ENCODE results near the gene MYO16.

The MYO16 gene

DNA sequence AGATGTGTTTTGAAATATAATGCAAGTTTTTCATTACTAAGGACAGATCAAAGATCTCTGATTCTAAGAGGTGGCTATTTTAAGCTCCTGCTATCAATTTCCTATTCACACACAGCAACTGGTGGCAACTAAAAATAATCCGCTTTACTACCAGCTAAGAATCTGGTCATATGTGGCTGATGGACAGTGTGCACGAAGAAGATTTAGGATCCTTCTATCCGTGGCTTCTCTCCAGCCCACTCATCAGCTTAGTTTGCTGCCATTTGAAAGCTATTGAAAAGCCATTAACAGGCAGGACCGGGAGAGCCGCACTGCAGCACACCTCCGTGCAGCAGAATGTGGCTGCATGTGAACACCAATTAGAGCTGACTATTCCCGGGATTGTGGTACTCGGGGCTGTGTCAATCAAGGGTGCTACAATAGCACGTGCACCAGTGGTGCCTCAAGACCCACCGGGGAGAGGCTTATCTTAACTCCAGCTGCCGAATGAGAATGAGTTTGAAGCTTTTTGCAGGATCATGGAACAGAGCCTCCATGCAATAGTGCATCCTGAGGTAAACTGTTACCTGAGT is at the start of gene MYO16:
Gene MYO16 (plus strand): TSS at position 431 of the 572 bp plus-strand sequence. CDS start 234 bp downstream, outside the sequence.
- no peak for ATAC-seq

DNA sequence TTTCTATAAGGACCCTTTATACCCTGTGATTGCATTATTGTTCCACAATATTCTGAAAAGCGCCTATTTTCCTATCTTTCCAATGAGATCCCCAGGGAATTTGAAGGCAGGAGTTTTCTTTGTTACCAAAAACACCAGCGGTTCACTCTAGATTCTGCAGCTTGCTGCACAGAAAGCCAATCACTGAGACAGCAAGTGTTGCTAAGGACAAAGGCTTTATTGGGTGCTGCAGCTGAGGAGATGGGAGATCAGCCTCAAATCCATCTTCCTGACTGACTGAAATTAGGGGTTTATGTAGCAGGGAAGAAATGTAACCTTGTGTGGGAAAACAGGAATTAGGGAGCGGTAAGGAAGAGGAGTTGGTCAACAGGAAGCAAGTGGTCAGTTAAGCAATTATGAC is 42.6 kb upstream of the MYO16 start:
- ATAC-seq = no peak

DNA sequence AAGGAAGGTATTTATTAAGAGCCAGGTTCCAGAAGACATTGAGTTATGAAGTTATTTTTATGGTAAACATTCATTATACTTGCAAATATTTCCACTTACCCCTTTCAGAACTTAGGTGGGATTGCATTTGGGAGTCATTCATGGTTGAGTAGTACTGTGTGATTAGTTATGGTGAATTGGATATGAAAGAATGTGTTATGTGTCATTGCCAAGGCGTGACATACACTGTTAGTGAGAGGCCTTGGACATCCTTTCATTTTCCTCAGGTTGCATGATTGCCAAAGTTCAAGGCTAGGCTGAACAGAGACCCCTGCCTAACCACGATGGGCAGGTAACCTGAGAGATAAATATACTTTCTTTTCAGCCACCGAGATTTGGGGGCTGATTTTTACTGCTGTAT is 40.9 kb upstream of the MYO16 start:
- no peak for ATAC-seq

DNA sequence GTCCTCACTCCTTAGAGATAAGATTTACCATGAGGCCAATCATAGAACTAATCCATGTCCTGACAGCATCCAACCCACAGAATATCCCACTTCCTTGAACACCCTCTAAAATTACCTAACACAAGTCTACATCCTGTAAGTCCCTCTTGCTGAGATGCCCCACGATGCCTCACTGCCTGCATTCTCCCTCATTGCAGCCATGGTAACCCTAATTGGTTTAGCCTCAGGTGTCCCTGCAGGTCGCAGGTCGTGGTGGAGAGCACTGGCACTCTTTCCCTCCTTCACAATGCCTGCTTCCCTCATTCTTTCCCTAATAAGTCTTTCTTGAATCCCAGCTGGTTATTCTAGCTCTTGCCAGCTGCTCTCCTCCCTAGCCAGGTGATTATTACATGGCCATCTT is 35.3 kb upstream of the MYO16 start:
- ATAC-seq = no peak

DNA sequence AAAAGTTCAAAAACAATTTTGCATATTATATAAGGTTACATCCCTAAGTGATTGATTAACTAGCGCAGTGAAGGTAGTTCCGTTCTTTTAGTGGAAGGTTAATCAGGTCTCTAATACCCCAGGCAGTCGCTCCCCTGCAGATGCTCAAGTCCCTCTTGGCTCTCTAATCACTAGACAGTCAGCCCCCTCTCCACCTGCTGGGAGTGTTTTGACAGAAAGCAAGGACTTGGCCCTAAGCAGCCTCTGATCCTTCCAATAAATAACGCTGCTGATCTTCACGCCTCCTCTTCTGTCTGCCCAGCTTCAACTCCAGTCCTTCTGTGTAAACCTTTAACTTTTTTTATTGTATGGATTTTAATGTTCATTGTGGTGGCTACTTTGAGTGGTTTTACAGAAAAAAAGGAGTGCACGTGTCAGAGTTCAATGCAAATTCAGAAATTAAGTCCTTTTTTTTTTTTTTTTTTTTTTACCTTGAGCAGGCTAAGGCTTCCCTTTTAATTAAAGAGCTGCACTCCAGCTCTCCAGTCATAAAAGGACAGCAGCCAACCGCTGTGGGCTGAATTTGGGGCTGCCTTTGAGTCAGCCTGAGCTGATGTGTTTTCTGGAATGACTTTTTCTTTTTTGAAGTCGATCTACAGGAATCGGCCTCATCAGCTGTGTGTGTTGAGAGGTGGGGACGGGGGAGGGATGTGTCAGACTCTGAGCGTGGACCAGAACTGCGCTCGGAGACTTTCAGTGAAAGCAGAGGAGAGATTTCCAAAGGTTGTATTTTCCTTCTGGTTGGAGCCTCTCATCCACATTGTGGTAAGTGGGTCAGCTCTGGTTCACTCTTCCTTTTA is 33.8 kb upstream of the MYO16 start:
- ATAC-seq = peak in 1 of 2 donors; percentile 51

DNA sequence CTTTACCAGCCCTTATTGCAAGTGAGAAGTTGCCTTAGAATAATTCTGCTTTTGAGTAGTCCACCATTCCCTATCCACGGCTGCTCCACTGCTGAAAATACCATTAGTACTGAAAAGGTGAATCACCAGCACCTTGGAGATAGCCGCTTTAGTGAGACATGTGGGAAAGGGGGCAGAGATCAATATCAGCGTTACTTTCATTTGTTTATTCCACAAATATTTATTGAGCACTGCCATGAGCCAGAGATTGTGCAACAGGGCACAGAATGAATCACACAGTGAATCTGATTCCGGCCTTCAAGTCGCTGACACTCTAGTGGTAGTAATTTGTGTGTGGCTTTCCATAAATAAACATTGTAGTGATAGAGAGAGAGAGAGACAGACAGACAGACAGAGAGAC is 31.5 kb upstream of the MYO16 start:
- no peak for ATAC-seq

DNA sequence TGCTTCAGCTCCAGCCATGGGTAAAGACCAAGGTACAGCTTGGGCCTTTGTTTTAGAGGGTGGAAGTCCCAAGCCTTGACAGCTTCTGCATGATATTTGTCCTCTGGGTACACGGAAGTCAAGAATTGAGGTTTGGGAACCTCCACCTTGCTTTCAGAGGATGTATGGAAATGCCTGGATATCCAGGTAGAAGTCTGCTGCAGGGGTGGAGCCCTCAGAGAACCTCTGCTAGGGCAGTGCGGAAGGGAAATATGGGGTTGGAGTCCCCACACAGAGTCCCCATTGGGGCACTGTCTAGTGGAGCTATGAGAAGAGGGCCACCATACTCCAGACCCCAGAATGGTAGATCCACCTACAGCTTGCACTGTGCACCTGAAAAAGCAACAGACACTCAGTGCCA is 23.0 kb upstream of the MYO16 start:
- ATAC-seq = no peak

DNA sequence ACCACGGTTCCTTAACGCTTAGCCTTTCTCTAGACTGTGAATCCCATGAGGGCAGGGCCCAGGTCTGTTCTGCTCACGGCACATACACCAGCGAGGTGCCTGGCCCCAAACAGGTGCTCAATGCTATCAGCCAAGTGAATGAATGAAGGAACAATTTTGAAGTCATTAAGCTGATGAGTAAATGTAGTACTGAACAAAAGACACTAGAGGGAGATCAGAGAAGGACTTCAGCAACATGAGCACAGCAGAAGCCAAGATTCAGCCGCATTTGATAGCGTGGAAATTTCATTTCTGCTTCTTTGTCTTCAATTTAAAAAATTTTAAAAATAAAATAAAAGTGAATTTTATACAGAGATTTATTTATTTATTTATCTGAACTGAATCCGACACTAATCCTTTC is 20.1 kb upstream of the MYO16 start:
- no peak for ATAC-seq

GRCh38 chr13:108610507-108610906 is 18.9 kb upstream of the MYO16 start:
- no peak for ATAC-seq

- ATAC-seq = no peak
These were observed 14.2 kb upstream of the MYO16 start for GRCh38 chr13:108615241-108615640.

DNA sequence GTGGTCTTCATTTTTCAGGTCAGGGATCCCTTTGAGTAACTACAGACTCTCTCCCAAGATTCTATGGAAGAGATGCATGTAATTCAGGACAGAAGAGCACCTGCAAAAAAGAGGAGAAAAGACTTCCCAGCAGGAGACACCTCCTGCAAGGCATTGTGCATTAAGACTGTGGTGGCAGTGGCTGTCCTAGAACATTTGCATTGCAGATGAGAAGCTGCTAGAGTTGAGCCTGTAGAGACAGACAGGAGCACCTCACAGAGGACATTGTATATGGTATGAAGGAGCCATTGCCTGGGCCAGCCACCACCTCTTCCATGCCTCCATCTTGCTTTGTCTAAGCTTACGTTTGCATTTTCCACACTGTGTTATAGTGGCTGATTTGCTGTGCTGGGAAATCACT is 11.2 kb upstream of the MYO16 start:
- ATAC-seq = no peak

GRCh38 chr13:108621462-108621861 is 7.9 kb upstream of the MYO16 start:
- ATAC-seq = no peak

- no peak for ATAC-seq
These were observed 5.3 kb upstream of the MYO16 start for GRCh38 chr13:108624108-108624507.

DNA sequence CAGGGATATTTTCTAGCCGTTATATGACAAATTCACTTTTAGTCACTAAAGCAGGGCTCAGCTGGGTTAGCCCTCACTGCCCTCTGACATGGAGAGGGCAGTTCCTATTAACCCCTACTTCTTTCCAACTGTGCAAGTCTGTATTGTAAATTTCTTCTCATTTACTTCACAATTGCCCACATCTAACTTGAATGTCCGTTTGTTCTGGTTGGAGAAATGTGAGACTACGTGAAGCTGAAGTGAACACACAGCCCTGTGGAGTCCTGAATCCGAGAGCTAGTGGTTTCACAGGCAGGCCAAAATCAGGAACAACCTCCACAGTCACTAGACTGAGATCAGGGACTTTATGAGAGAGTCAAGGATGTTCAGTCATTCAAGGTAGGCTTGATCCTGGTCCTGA is 4.4 kb upstream of the MYO16 start:
- ATAC-seq = no peak

DNA sequence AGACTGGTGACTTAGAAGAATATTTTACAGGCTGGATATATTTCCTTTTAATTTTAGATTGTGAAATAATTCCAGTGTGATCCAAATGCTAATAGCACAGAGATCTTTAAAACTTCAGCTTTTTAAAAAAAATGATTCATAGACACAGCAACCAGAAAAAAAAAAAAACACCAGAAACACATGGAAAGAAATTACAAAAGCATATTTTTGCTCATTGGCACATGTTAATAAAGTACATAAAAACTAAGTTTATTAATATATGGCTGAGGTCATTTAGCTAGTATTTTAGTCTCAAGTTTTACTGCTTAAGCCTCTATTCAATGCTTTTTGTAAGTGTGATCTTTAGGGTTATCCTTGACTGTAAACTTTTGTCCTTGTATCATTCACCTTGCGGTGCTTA is 577 bp downstream of the MYO16 start:
- ATAC-seq = no peak

GRCh38 chr13:108632649-108633167 is 3.3 kb downstream of the MYO16 start:
- ATAC-seq = no peak

DNA sequence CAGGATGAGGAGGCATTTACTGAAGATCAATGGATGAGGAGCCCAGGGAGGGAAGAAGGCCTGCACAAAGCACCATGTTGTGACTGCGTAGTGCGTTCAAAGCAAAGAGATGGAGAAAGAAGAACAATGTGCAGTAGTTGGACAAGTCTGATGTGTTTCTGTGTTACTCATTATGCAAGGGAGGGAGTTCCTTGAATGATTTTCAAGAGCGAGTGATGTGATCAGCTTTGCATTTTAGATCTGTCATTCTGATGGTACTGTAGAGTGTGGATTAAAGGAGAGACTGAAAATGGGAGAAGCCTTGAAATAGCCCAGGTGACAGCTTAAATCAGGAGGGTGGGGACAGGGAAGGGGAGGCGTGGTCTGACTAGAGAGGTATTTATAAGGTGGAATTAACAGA is 9.5 kb downstream of the MYO16 start:
- ATAC-seq = no peak

DNA sequence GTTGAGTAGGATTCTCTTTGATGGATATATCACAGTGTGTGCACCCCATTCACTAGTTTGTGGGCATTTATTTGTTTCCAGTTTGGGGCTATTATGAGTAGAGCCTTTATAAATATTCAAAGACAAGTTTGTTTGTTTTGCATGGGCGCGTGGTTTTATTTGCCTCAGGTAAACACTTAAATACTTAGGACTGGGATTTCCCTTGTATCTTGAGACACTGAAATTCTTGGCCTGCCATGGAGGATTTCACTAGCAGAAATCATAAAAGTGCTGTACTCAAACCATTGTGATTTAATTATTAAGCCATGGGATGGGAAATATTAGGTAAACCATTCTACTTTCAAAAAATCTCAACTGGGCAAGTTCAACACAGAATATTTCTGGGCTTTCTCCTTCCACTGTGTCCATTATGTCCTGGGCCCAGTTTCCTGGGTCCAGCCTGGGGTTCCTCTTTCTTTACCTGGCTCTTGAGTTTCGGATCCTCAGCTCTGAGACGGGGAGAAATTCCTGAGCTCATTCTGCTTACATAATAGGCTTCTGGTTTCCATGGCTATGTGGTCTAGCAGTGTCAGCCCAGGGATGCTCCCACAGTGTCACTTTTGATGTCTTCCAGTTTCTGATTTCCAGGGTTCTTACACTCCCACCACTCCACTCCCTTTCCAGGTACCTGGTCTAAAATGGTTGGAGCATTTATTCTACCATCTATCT is 14.4 kb downstream of the MYO16 start:
- no peak for ATAC-seq

- no peak for ATAC-seq
These were observed 16.0 kb downstream of the MYO16 start for GRCh38 chr13:108645376-108645775.

GRCh38 chr13:108650271-108650670 is 20.9 kb downstream of the MYO16 start:
- ATAC-seq = no peak

- ATAC-seq = no peak
These were observed 27.3 kb downstream of the MYO16 start for GRCh38 chr13:108656742-108657141.

- ATAC-seq = no peak
These were observed 28.1 kb downstream of the MYO16 start for GRCh38 chr13:108657519-108657918.

GRCh38 chr13:108662528-108662927 is 33.1 kb downstream of the MYO16 start:
- ATAC-seq = no peak

- no peak for ATAC-seq
These were observed 34.3 kb downstream of the MYO16 start for GRCh38 chr13:108663710-108664109.

Measured in activated CD4-positive, CD25-positive, alpha-beta regulatory T cell treated with anti-CD3 and anti-CD28 coated beads, Interleukin-2, amount 50 U/mL, for 24 hours (primary cell).